WTC11 (cell line): ENCODE data around the gene HIPK2. TPM values are rescaled to one million over a fixed set of nuclear protein-coding genes. Genes with fewer than 3 reads are reported as not detected.

Experiments used
- ATAC-seq: fragments of 200-7000 bp; cut with Tn5 transposase; 2 replicates; pipeline ENCODE4 v1.10.0; 2021; ENCODE audit warnings: mild to moderate bottlenecking, moderate library complexity
- CTCF ChIA-PET: fragments of 300-600 bp; sonication (Branson Sonifier 250); formaldehyde crosslinking; loops from one replicate; lab custom pipeline; 2021; ENCODE audit warnings: antibody characterized with exemption; lab: Charles Lee
- POLR2A ChIA-PET: fragments of 350-600 bp; sonication (Branson Sonifier 250); formaldehyde crosslinking; loops from one replicate; lab custom pipeline; 2021; ENCODE audit warnings: antibody characterized with exemption; lab: Charles Lee
- DNase-seq: peaks from one replicate; pipeline ENCODE4 v3.0.0; 2021; ENCODE audit warnings: low spot score
- H3K27ac Mint-ChIP-seq: 2 replicates; pipeline ENCODE4 v1.8.0; 2021; ENCODE audit warnings: mixed read lengths
- H3K27me3 Mint-ChIP-seq: 2 replicates; pipeline ENCODE4 v1.8.0; 2021; ENCODE audit warnings: low read depth, mild to moderate bottlenecking, moderate library complexity, mixed read lengths
- H3K36me3 Mint-ChIP-seq: 2 replicates; pipeline ENCODE4 v1.8.0; 2021; ENCODE audit warnings: mixed read lengths
- H3K4me1 Mint-ChIP-seq: 2 replicates; pipeline ENCODE4 v1.8.0; 2022; ENCODE audit warnings: mixed read lengths
- H3K4me3 Mint-ChIP-seq: 2 replicates; pipeline ENCODE4 v1.8.0; 2021; ENCODE audit warnings: mild to moderate bottlenecking, moderate library complexity, mixed read lengths
- H3K9me3 Mint-ChIP-seq: 2 replicates; pipeline ENCODE4 v1.8.0; 2021; ENCODE audit warnings: mixed read lengths
- AR ChIP-seq: fragments of 250-450 bp; sonication (Bioruptor Pico); IDR thresholded peaks from 2 replicates; pipeline ENCODE4 v1.9.0; 2021; ENCODE audit warnings: mild to moderate bottlenecking
- ATF3 ChIP-seq: sonication (generic); formaldehyde crosslinking; conservative IDR thresholded peaks from 2 replicates; pipeline ENCODE4 v1.8.1; 2022; ENCODE audit warnings: mild to moderate bottlenecking, missing genetic modification reagents
- CREB1 ChIP-seq: sonication (generic); formaldehyde crosslinking; IDR thresholded peaks from 2 replicates; pipeline ENCODE4 v1.8.0; 2023; ENCODE audit warnings: mild to moderate bottlenecking, missing genetic modification reagents
- ELF4 ChIP-seq: sonication (generic); formaldehyde crosslinking; IDR thresholded peaks from 2 replicates; pipeline ENCODE4 v1.8.1; 2022; ENCODE audit warnings: low read depth, mild to moderate bottlenecking, moderate library complexity, missing genetic modification reagents
- GABPB1 ChIP-seq: sonication (generic); formaldehyde crosslinking; IDR thresholded peaks from 2 replicates; pipeline ENCODE4 v1.8.1; 2023; ENCODE audit warnings: mild to moderate bottlenecking, missing genetic modification reagents
- JAZF1 ChIP-seq: fragments of 250-450 bp; sonication (Bioruptor Pico); IDR thresholded peaks from 2 replicates; pipeline ENCODE4 v1.9.0; 2021; ENCODE audit warnings: moderate library complexity, mild to moderate bottlenecking, inconsistent platforms
- MAX ChIP-seq: sonication (generic); formaldehyde crosslinking; IDR thresholded peaks from 2 replicates; pipeline ENCODE4 v1.8.0; 2022; ENCODE audit warnings: mild to moderate bottlenecking, missing genetic modification reagents
- NFYB ChIP-seq: sonication (generic); formaldehyde crosslinking; conservative IDR thresholded peaks from 2 replicates; pipeline ENCODE4 v1.8.0; 2022; ENCODE audit warnings: low read depth, missing genetic modification reagents
- PRDM15 ChIP-seq: sonication (generic); formaldehyde crosslinking; IDR thresholded peaks from 2 replicates; pipeline ENCODE4 v1.8.0; 2022; ENCODE audit warnings: missing genetic modification reagents
- SMAD3 ChIP-seq: sonication (generic); formaldehyde crosslinking; IDR thresholded peaks from 2 replicates; pipeline ENCODE4 v1.8.0; 2022; ENCODE audit warnings: missing genetic modification reagents, mild to moderate bottlenecking, borderline replicate concordance
- TCF7 ChIP-seq: sonication (generic); formaldehyde crosslinking; IDR thresholded peaks from 2 replicates; pipeline ENCODE4 v1.8.0; 2022; ENCODE audit warnings: mild to moderate bottlenecking, low read depth, missing genetic modification reagents, moderate library complexity
- TP53 ChIP-seq: sonication (generic); formaldehyde crosslinking; IDR thresholded peaks from 2 replicates; pipeline ENCODE4 v1.8.1; 2023; ENCODE audit warnings: mild to moderate bottlenecking, missing genetic modification reagents
- ZNF263 ChIP-seq: sonication (generic); formaldehyde crosslinking; IDR thresholded peaks from 2 replicates; pipeline ENCODE4 v1.8.1; 2022; ENCODE audit warnings: low read depth, mild to moderate bottlenecking, moderate library complexity, missing genetic modification reagents
- ZNF317 ChIP-seq: sonication (generic); formaldehyde crosslinking; IDR thresholded peaks from 2 replicates; pipeline ENCODE4 v1.8.1; 2023; ENCODE audit warnings: low read depth, mild to moderate bottlenecking, moderate library complexity, missing genetic modification reagents, borderline replicate concordance
- ZNF425 ChIP-seq: fragments of 250-450 bp; sonication (Bioruptor Pico); conservative IDR thresholded peaks from 2 replicates; pipeline ENCODE4 v1.9.0; 2021; ENCODE audit warnings: mild to moderate bottlenecking
- total RNA-seq: library from RNA; stranded (reverse); gene quantifications from 3 replicates; pipeline ENCODE4 v1.2.3, GENCODE V29; 2021

The HIPK2 gene
- total RNA-seq, 1 experiment from 2014 or later = 25.3 TPM

GRCh38 chr7:139592801-139593461, 184.9 kb downstream of the HIPK2 start:
- Mint-ChIP-seq H3K36me3 (peaks cover 4% of the 10 kb centered on the region; the same call in 1 of the 2 replicates), H3K27ac (no peak overlapping the region), H3K27me3 (no peaks in the 10 kb centered on the region), H3K4me3 (no peak overlapping the region), H3K9me3 (no peaks in the 10 kb centered on the region), H3K4me1 (peaks cover 3% of the 10 kb centered on the region; the same call in 1 of the 2 replicates)
- CTCF ChIA-PET = interaction anchor here (1.3 to 2.1 kb wide), 3 partner anchors 9 to 26 kb away, joined by 3 to 9 read pairs (median 4); no protein-coding TSS in a partner anchor
- POLR2A ChIA-PET = interaction anchor here (1.0 kb wide), 1 partner anchor 9 kb away, joined by 3 read pairs; no protein-coding TSS in a partner anchor
- ATAC-seq (no peak), DNase-seq (no peak)
- TF ChIP-seq TP53 (CRISPR knock-in tag) = no peak
- no peak for TF ChIP-seq TCF7 (CRISPR knock-in tag)
- TF ChIP-seq ZNF317 (CRISPR knock-in tag) = no peak

GRCh38 chr7:139591550-139592195, 186.1 kb downstream of the HIPK2 start:
- Mint-ChIP-seq H3K4me3 (no peak overlapping the region), H3K9me3 (no peaks in the 10 kb centered on the region), H3K36me3 (peaks cover 4% of the 10 kb centered on the region; the same call in 1 of the 2 replicates), H3K4me1 (peaks cover 3% of the 10 kb centered on the region; the same call in 1 of the 2 replicates), H3K27me3 (no peaks in the 10 kb centered on the region), H3K27ac (no peak overlapping the region)
- ATAC-seq (no peak), DNase-seq (no peak)
- CTCF ChIA-PET = interaction anchor here (2.1 kb wide), 1 partner anchor 27 kb away, joined by 4 read pairs; no protein-coding TSS in a partner anchor
- TF ChIP-seq PRDM15 = no peak
- no peak for TF ChIP-seq ZNF425 (CRISPR knock-in tag)
- no peak for TF ChIP-seq GABPB1 (CRISPR knock-in tag)
- POLR2A ChIA-PET = interaction anchor here (0.6 kb wide), 1 partner anchor 543 kb away, joined by 3 read pairs; no protein-coding TSS in a partner anchor

- Mint-ChIP-seq H3K27ac (no peak overlapping the region), H3K4me1 (peaks cover 3% of the 10 kb centered on the region; the same call in 1 of the 2 replicates), H3K9me3 (no peaks in the 10 kb centered on the region), H3K36me3 (no peaks in the 10 kb centered on the region), H3K27me3 (no peaks in the 10 kb centered on the region), H3K4me3 (no peak overlapping the region)
- DNase-seq (no peak), ATAC-seq (no peak)
- POLR2A ChIA-PET = no interaction called here
- CTCF ChIA-PET = interaction anchor here (1.4 to 4.0 kb wide), 8 partner anchors 13 to 416 kb away, joined by 3 to 28 read pairs (median 6); no protein-coding TSS in a partner anchor
- TF ChIP-seq NFYB (CRISPR knock-in tag) (no peak), CREB1 (no peak)
These were observed 188.3 kb downstream of the HIPK2 start for GRCh38 chr7:139589474-139589873.

- DNase-seq (no peak), ATAC-seq (peak; percentile 63)
- TF ChIP-seq ELF4 (CRISPR knock-in tag) (no peak), SMAD3 (CRISPR knock-in tag) (no peak), ZNF263 (CRISPR knock-in tag) (no peak), MAX (no peak), ATF3 (CRISPR knock-in tag) (no peak), JAZF1 (CRISPR knock-in tag) (no peak), AR (CRISPR knock-in tag) (no peak)
- Mint-ChIP-seq H3K27me3 (no peaks in the 10 kb centered on the region), H3K4me1 (peaks cover 3% of the 10 kb centered on the region; the same call in 1 of the 2 replicates), H3K36me3 (no peaks in the 10 kb centered on the region), H3K4me3 (no peak overlapping the region), H3K27ac (no peak overlapping the region), H3K9me3 (no peaks in the 10 kb centered on the region)
- CTCF ChIA-PET = interaction anchor here (0.5 to 4.0 kb wide), 15 partner anchors 14 to 417 kb away, joined by 3 to 28 read pairs (median 5); no protein-coding TSS in a partner anchor
- POLR2A ChIA-PET = interaction anchor here (0.7 kb wide), 1 partner anchor 8 kb away, joined by 4 read pairs; no protein-coding TSS in a partner anchor
These were observed 189.2 kb downstream of the HIPK2 start for GRCh38 chr7:139588632-139589031.
